ENCODE data around the gene KIF2C.
"Not testable (repeated sequence)": the region's sequence is repeated elsewhere in the genome, so short reads cannot be mapped to it uniquely, and the experiment has no call there.

Gene KIF2C

DNA sequence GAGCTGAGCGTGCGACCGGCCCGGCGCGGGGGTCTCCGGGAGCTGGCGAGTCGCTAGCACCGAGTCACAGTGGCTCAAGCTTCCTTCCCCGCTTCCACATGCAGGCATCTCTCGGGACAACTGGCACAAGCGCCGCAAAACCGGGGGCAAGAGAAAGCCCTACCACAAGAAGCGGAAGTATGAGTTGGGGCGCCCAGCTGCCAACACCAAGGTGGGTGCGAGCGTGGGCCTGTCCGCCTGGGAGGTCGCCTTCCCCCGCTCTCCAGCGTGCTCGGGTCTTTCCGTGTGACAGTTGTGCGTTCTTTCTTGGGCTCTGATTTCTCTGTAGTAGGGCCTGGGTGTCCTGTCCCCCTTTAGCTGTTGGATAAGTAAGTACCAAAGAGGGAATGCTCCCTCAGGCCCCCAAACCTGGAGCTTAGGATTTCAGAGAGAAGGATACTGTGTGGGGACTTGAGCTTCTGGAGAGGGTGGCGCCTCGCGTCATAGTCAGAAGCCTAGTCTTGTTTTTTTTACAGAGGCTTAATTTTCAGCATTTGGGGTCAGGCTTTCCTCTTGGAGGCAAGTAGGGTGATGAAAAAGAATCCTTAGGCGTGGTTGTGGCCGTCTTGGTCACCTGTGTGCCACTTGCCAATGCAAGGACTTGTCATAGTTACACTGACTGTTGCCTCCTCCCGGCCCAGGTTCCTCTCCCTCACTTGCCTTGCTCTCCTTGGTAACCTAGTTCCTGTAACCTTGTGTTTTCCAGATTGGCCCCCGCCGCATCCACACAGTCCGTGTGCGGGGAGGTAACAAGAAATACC, 36.5 kb downstream of the KIF2C start:
- DNase-seq = peak; percentile 24 to 60

DNA sequence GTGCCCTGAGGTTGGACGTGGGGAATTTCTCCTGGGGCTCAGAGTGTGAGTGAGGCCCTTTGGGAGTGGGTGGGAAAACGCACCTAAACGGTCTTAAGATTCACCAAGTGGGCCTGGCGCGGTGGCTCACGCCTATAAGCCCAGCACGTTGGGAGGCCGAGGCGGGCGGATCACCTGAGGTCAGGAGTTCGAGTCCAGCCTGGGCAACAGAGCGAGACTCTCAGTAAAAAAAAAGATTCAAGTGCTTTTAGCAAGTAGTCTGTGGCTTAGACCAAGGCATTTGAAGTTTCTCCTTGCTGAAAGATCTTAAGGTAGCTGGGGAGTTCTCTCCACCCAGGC, 37.1 kb downstream of the KIF2C start:
- DNase-seq = no peak

DNA sequence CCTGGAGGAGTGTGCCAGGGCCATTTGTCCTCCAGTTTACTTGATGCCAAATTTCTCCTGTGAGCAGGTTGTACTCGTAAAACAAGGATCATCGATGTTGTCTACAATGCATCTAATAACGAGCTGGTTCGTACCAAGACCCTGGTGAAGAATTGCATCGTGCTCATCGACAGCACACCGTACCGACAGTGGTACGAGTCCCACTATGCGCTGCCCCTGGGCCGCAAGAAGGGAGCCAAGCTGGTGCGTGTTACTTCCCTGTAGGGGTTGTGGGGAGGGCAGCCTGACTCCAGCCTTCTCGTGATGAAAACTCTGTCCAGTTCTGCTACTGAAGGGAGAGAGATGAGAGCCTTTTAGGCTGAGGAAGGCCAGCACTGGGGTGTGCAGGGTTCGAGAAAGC, 37.9 kb downstream of the KIF2C start:
- DNase-seq = no peak

DNA sequence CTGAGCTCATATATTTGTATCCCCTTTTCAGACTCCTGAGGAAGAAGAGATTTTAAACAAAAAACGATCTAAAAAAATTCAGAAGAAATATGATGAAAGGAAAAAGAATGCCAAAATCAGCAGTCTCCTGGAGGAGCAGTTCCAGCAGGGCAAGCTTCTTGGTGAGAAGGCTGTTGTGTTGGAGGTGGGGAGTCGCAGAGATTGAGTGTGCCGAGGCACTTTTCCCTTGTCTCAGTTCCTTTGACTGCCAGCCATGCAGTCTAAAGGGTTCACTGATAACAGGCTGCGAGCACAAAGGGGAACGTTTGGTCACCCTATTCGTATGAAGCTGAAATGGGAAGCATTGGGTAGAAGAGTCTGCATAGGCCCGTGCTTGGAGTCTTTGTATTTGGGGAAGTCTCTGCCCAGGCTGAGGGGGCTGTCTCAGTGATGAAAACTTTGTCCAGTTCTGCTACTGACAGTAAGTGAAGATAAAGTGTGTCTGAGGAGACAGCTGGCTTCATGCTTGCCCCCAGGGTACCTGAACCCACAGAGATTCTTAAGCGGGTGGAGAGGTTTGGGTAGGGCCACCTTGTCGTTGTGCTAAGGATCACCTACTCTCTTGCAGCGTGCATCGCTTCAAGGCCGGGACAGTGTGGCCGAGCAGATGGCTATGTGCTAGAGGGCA, 38.5 kb downstream of the KIF2C start:
- peak; percentile 72 to 87 for DNase-seq

DNA sequence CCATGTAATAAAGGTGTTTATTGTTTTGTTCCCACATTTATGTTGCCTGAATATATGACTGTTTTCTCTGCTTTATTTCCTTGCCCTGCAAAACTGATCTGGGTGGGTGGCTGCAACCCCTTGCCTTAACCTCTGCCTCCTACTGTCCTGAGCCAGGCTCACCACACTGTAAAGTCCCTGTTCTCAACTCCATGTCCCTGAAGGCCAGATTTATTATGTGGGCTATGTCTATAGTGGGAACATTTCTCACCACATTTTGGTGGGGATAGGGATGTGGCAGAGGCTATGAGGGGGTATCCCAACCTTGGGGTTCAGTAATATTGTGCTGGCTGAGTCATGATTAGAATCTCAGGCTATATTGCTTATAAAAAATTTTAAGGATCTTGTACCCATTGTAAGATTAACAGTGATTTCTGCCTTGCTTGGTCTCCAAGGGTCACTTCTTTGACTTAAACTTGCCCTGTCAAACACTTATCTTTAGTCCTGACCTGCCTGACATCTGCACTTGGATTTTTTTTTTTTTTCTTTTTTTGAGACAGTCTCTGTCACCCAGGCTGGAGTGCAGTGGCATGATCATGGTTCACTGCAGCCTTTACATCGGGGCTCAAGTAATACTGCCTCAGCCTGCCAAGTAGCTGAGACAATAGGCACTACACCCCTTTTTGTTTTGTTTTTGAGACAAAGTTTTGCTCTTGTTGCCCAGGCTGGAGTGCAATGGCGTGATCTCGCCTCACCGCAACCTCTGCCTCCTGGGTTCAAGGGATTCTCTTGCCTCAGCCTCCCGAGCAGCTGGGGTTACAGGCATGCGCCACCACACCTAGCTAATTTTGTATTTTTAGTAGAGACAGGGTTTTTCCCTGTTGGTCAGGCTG, 39.3 kb downstream of the KIF2C start:
- no peak for DNase-seq

DNA sequence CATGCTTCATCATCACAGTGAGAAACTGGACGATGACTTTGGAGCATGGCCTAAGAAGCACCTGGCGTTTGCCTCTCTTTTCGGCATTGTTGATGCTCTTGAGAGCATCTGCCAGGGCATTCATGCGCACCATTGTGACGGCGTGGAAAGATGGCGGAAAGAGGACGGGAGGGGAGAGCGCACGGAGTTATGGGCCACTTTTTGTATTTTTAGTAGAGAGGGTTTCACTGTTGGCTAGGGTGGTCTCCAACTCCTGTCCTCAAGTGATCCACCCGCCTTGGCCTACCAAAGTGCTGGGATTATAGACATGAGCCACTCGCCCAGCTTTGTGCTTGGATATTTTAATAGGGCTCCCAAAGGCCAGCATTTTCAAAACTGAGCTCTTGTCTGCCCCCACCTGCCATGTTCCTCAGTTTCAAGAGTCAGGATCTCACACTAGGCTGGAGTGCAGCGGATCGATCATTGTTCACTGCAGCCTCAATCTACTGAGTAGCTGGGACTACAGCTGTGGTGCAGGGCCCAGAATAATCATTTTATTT, 41.0 kb downstream of the KIF2C start:
- DNase-seq = no peak

DNA sequence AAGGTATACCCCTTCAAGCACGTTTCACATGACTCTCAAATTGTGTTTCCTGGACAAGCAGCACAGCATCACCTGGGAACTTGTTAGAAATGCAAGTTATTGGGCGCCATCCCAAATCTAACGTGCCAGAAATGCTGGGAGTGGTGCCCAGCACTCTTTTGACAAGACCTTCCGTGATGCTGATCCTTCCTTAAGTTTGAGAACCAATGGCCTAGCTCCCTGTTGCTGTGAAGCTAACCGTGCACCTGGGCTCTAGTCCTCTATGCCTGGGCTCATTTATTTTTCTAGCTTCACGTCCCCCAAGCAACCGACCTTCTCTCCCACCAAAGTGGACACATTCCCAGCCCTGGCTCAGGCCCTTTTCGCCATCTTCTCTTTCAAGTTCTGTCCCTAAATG, 44.1 kb downstream of the KIF2C start:
- DNase-seq = no peak

DNA sequence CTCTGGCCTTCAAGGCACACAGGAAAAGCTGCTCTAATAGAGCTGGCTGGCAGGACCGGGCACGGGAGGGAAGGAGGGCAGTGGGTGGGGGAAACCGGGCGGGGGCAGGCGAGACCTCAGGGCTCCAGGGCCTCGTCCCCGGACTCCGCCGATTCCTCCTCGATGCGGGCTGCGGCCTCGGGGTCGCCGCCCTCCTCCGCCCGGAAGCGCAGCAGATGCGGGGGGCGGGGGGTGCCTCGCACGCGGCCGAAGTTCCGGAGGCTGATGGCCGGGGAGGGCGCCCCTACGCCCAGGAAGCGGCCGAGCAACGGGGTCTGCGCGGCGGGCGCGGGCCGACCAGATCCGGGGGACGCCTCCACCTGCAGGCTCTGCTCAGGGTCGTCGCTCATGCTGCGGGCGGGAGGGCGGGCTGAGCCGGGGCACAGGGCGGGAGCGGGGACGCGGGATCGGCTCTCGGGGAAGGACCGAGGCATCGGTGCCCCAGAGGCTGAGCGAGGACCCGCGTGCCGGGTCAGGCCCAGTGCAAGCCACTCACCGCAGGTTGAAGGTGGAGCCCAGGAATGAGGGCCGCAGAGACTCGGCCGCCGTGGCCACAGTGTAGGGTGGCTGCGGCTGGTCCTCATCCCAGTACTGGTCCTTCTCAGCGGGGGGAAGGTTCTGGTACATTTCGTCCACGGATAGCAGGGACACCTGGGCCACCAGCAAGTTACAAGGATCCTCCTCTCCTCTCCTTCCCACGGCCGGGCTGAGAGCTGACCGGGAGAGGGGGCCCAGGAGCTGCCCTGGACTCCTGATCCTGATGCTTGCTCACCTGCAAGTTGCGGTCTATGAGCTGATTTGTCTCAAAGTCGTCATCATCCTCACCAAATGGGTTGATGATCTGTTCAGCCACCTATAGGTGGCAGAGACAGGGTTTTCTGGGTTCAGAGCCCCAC, 44.7 kb downstream of the KIF2C start:
- no peak for DNase-seq

DNA sequence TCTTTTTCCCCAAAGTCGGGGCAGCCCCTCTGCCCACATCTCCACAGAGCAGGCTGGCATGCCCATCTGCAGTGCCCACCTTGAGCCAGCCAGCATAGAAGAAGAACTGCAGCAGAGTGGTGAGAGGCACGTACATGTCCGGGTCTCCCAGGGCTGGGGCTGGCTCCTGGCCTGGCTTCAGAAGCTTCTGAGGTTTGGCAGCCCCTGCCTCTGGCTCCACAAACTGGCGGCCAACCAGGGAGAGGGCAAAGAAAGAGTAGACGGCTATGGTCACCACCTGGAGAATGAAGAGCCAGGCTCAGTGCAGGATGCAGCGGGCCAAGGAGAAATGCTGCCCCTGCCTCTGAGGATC, 45.4 kb downstream of the KIF2C start:
- no peak for DNase-seq

DNA sequence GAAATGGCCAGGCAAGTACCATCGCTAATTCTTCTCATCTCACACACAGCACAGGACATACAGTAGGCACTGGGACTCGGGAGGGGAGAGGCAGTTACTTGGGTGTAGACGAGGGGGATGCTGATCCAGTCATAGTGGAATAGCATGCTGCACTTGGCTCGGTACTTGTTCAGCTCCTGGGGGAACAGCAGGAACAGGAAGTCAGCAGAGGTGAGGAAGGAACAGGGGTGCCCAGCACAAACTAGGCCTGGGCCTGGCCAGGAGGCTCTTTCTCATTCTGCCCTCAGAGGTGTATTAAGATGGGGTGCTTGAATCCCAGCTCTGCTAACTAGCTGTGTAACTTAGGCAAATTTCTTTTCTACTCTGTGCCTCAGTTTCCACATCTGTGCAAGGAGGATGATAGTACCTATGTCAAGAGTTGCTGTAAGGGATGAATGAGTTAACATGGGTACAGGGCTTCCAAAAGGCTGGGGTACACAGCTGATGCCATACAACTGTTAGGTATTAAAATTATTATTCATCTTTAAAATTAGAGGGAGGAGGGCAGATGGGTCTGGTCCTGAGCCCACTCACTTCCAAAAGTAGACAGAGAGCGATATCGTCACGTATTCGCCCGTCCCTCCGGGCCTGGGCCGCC, 46.0 kb downstream of the KIF2C start:
- no peak for DNase-seq

DNA sequence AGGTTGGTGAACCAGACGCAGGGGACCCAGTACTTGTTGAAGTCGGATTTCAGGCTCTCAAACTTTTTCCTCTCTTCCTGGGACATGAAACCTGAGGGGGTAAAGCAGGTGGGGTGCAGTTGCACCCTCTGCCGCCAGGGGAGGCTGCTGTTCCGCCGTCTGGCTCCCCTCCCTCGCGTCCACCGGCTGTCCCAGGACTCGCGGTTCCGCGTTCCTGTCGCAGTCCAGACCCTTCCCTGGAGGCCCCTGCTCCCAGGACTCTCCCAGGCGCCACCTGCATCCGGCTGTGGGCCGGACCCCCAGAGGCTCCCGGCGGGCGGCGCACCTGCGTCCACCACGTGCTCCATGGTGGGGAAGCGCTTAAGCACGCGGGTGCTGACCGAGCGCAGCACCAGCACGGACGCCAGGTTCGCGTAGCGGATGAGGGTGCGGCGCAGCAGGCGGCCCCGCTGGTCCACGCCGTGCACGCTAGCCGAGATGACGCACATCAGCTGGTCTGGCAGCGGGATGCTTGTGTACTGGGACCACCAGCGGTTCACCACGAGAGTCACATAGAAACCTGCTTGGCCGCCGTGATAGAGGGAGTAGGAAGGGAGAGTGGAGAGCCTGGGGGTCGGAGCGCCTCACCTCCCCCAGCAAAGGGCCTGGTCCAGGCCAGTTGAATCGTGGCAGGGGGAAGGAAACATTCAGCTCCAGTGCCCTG, 46.7 kb downstream of the KIF2C start:
- peak; percentile 48 to 51 for DNase-seq

DNA sequence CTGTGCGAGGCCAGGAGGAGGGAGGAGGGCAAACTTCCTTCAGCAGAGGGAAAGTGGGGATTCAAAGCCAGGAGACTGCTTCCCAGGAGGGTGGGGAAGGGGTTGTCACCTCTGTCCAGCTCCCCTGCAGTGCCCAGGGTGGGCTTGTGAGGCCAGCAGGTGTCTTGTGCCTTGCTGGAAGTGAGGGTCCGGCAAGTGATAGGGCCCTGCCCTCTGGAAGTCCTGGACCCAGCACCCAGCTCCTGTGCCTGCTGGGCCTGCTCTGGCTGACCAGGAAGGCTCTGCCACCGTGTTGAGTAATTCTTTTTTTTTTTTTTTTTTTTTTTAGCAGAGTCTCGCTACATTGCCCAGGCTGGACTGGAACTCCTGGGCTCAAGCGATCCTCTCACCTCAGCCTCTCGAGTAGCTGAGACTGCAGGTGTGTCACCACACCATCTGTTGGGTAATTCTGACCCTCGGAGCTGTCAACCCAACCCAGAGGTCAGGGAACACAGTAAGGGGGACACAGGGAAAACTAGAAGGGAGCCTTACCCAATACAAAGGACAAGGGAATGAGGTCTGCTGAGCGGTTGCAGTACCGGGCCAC, 47.3 kb downstream of the KIF2C start:
- no peak for DNase-seq

DNA sequence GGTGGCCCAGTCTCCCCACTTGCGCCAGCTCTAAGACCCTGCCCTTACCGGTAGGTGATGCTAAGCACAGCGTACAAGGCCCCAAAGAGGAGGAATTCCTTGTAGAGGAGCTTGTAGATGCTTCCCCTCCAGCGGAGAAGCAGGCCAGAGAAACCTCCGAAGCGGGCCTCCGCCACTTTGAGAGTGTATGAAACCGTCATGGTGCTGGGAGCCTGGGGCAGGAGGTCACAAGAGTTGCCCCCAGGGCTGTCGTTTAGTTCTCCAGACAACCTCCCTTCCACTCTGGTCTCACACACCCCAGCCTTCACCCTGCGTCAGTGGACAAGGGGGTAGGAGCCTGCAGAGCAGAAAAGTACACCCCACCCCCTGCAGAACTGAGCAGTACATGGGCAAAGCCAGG, 47.9 kb downstream of the KIF2C start:
- no peak for DNase-seq

DNA sequence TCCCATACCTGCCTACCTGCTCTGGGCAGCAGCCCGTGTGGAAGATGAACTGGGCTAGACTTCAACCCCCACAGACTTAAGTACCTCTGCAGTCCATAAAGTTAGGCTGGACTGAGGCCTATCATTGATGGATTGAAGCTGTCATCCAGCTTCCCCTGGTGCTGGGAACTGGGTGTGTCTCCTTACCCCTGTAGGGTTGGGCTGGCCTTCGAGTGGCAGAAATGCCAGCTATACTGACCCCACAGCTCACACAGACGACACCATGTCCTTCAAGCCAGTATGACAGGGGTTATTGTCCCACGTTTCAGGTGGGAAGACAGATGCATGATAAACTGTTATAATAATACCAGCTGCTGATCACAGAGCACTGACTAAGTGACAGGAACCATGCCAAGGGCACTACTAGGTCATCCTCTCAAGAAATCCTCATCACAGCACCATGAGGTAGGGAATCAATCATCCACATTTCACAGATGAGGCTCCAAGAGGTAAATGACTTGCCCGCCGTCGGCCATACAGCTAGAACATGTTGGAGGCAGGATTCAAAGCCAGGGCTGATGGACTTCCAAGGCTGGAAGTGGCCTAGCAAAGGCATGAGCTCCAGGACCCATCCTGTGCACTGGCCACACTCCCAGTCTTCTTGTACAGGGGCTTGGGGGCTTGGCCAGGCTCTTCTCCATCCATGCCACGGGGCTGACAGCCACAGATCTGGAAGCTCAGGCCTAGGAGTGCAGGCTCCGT, 48.7 kb downstream of the KIF2C start, which contains the start of gene BEST4:
Gene BEST4 (minus strand): TSS at position 51 of the 741 bp plus-strand sequence. CDS start 465 bp downstream, outside the sequence.
- DNase-seq = no peak

DNA sequence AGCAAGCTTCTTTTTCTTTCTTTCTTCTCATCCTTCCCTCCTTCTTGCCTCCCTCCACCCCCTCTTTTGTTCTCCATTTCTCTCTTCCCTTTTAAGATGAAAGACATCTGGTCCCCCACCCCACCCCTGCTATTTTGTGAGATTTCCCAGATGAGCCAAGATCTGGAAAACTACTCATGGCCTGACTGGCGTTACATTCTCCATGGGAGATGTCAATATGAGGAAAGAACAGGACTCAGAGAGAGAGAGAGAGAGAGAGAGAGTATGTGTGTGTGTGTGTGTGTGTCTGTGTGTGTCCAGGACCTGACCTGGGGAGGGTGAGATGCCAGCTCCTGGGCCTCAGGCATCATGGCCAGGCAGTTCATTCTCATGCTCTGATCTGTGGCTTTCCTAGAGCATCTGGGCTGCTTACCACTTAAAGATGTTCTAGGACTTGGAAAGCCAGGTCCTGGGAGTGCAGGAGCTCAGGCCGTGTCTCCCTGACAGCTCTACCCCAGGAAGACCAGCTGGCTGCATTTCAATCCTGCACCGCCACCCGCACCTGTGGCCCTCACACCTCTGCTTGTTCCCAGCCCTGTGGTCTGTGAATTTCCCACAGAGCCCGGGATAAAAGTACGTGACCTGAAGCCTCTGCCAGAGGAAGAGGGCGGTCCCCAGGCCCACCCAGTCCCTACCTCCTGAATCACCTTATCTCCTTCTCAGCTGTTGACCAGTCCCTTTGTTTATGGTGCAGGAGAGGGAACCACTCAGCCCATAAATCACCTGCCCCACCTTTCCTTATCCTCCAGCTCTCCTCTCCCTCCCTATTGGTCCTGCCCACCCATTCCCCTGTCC, 51.5 kb downstream of the KIF2C start:
- DNase-seq = no peak

DNA sequence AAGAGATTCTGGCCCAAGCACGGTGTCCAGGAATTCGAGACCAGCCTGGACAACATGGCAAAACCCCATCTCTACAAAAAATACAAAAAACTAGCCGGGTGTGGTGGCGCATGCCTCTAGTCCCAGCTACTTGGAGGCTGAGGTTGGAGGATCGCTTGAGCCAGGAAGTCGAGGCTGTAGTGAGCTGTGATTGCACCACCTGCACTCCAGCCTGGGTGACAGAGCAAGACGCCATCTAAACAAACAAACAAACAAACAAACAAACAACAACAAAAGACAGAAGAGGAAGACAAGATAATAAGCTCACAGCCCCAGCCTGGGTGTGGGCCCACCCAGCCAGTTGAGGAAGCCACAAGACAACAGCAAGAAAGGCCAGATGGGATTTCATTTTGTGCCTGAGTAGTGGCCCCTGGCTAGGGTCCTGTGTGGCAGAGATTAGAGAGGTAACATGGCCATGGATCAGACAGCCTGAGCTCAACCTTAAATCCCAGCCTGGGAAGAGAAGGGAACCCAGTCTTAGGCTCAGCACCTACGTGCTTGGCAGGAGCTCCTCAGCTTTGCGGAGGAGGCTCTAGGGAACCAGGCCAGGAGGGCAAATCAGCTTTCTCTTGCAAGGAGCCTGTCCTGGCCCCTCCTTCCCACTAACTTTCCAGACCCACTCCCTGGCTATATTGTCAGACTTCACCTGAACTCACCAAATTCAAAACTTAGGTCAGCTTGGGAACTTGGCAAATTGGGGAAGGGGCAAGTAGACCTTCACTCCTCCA, 53.3 kb downstream of the KIF2C start:
- DNase-seq = no peak

DNA sequence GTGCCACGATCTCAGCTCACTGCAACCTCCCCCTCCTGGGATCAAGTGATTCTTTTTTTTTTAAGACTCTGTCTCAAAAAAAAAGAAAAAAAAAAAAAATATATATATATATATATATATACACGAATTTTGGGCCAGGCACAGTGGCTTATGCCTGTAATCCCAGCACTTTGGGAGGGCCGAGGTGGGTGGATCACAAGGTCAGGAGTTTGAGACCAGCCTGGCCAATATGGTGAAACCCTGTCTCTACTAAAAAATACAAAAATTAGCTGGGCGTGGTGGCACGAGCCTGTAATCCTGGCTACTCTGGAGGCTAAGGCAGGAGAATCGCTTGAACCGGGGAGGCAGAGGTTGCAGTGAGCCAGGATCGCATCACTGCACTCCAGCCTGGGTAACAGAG, 58.2 kb downstream of the KIF2C start:
- not testable (repeated sequence) for DNase-seq

All from inflammatory macrophage (primary cell).